ENCODE data around the gene PSMD9.
"Not testable (repeated sequence)": the region's sequence is repeated elsewhere in the genome, so short reads cannot be mapped to it uniquely, and the experiment has no call there.

Gene PSMD9

GRCh38 chr12:121888083-121888477, 510 bp upstream of the PSMD9 start:
- ATAC-seq, result no peak
- TF ChIP-seq OSR1 (CRISPR knock-in tag; IDR thresholded peaks at IDR 0.05) (no peak), ESRRG (CRISPR knock-in tag; IDR thresholded peaks at IDR 0.05) (no peak), SNAI2 (CRISPR knock-in tag; IDR thresholded peaks at IDR 0.05) (no peak), TSHZ2 (CRISPR knock-in tag; IDR thresholded peaks at IDR 0.05) (no peak), ZNF70 (CRISPR knock-in tag; IDR thresholded peaks at IDR 0.05) (no peak), ZFP30 (CRISPR knock-in tag; IDR thresholded peaks at IDR 0.05) (no peak), ZNF8 (CRISPR knock-in tag; IDR thresholded peaks at IDR 0.05) (no peak), PATZ1 (CRISPR knock-in tag; IDR thresholded peaks at IDR 0.05; ENCODE audit: borderline replicate concordance) (no peak), ISL1 (CRISPR knock-in tag; IDR thresholded peaks at IDR 0.05) (no peak), BACH2 (CRISPR knock-in tag; IDR thresholded peaks at IDR 0.05; ENCODE audit: borderline replicate concordance) (no peak), ZC3H10 (CRISPR knock-in tag; IDR thresholded peaks at IDR 0.05) (no peak), ZNF565 (CRISPR knock-in tag; conservative IDR thresholded peaks at IDR 0.05; ENCODE audit: low read depth) (no peak), RARB (CRISPR knock-in tag; IDR thresholded peaks at IDR 0.05) (no peak), GLIS3 (CRISPR knock-in tag; IDR thresholded peaks at IDR 0.05) (no peak), POU6F1 (CRISPR knock-in tag; IDR thresholded peaks at IDR 0.05; ENCODE audit: borderline replicate concordance, low read depth) (no peak), ZFP3 (CRISPR knock-in tag; IDR thresholded peaks at IDR 0.05) (no peak)

- TF ChIP-seq POU6F1 (CRISPR knock-in tag; IDR thresholded peaks at IDR 0.05; ENCODE audit: borderline replicate concordance, low read depth) (no peak), SNAI2 (CRISPR knock-in tag; IDR thresholded peaks at IDR 0.05) (no peak)
- no peak for ATAC-seq
Observed at GRCh38 chr12:121889274-121889624, 659 bp downstream of the PSMD9 start.

GRCh38 chr12:121889661-121890060, 1.1 kb downstream of the PSMD9 start:
- ATAC-seq, result not testable (repeated sequence)

GRCh38 chr12:121892673-121893561, 4.3 kb downstream of the PSMD9 start:
- no peak for ATAC-seq
- TF ChIP-seq ZNF70 (CRISPR knock-in tag; IDR thresholded peaks at IDR 0.05), result no peak
- no peak for TF ChIP-seq ISL1 (CRISPR knock-in tag; IDR thresholded peaks at IDR 0.05)
- no peak for TF ChIP-seq TCF4 (CRISPR knock-in tag; IDR thresholded peaks at IDR 0.05; ENCODE audit: borderline replicate concordance)
- no peak for TF ChIP-seq ESRRG (CRISPR knock-in tag; IDR thresholded peaks at IDR 0.05)
- no peak for TF ChIP-seq OSR1 (CRISPR knock-in tag; IDR thresholded peaks at IDR 0.05)
- no peak for TF ChIP-seq ZC3H10 (CRISPR knock-in tag; IDR thresholded peaks at IDR 0.05)
- no peak for TF ChIP-seq ZNF8 (CRISPR knock-in tag; IDR thresholded peaks at IDR 0.05)
- no peak for TF ChIP-seq RARB (CRISPR knock-in tag; IDR thresholded peaks at IDR 0.05)
- TF ChIP-seq POU6F1 (CRISPR knock-in tag; IDR thresholded peaks at IDR 0.05; ENCODE audit: borderline replicate concordance, low read depth), result no peak
- no peak for TF ChIP-seq ZFP3 (CRISPR knock-in tag; IDR thresholded peaks at IDR 0.05)
- TF ChIP-seq PATZ1 (CRISPR knock-in tag; IDR thresholded peaks at IDR 0.05; ENCODE audit: borderline replicate concordance), result no peak
- TF ChIP-seq ZFP30 (CRISPR knock-in tag; IDR thresholded peaks at IDR 0.05), result no peak
- no peak for TF ChIP-seq CREB5 (CRISPR knock-in tag; IDR thresholded peaks at IDR 0.05; ENCODE audit: low read depth)
- no peak for TF ChIP-seq PPARA (CRISPR knock-in tag; IDR thresholded peaks at IDR 0.05; ENCODE audit: borderline replicate concordance)
